ENCODE results near the gene PCLO. TPM values are rescaled to one million over a fixed set of nuclear protein-coding genes. Genes with fewer than 3 reads are reported as not detected.

The PCLO gene
- total RNA-seq, 4 donors from 2014 or later: 4.9 to 7.4 (median 6.1) TPM

GRCh38 chr7:82726038-82726800 lies 436.5 kb downstream of the PCLO start:
- no peak for DNase-seq (ENCODE audit: low spot score in 2 of 2)

DNA sequence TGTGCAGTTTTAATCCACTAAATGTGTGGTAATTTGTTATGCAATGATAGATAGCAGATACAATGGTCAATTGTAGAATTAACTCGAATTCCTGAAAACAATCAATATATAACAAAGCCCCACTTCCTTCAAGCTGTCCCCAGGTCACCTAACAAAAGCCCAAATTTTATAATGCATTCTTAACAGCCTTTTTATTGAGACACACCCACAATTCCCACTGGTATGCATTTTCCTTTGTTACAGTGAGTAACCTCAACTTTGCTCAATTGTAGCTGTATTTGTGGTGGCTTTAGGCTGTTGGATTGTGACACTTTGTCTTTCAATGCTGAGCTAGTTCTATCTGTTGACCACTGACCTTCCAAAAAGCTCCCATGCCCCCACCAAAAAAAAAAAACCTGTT lies 439.3 kb downstream of the PCLO start:
- H3K27ac ChIP-seq: no peak overlapping the region
- no peaks in the 10 kb centered on the region for H3K36me3 ChIP-seq
- no peak overlapping the region for H3K4me3 ChIP-seq
- H3K4me1 ChIP-seq: no peaks in the 10 kb centered on the region
- H3K27me3 ChIP-seq: no peaks in the 10 kb centered on the region
- 69% methylated on average over 1 of the region's 1 CpG for WGBS
- TF ChIP-seq CTCF (IDR thresholded peaks at IDR 0.05) (no peak), POLR2A (IDR thresholded peaks at IDR 0.05) (no peak), EP300 (IDR thresholded peaks at IDR 0.05) (no peak), POLR2AphosphoS5 (IDR thresholded peaks at IDR 0.05) (no peak)
- no peak for DNase-seq (ENCODE audit: low spot score in 2 of 2)
- no peaks in the 10 kb centered on the region for H3K9me3 ChIP-seq

More at GRCh38 chr7:82726038-82726800, 436.5 kb downstream of the PCLO start:
- no peaks in the 10 kb centered on the region for H3K27me3 ChIP-seq
- TF ChIP-seq EP300 (IDR thresholded peaks at IDR 0.05) (no peak), POLR2AphosphoS5 (IDR thresholded peaks at IDR 0.05) (no peak), POLR2A (IDR thresholded peaks at IDR 0.05) (no peak), CTCF (IDR thresholded peaks at IDR 0.05) (no peak)
- H3K27ac ChIP-seq: no peak overlapping the region
- H3K4me3 ChIP-seq: no peak overlapping the region
- H3K36me3 ChIP-seq: no peaks in the 10 kb centered on the region
- WGBS: 82% methylated on average over 7 of the region's 7 CpGs
- H3K9me3 ChIP-seq: no peaks in the 10 kb centered on the region
- no peaks in the 10 kb centered on the region for H3K4me1 ChIP-seq

- H3K36me3 ChIP-seq: no peaks in the 10 kb centered on the region
- no peak for DNase-seq (ENCODE audit: low spot score in 2 of 2)
- 52% methylated on average over 3 of the region's 3 CpGs for WGBS
- H3K27ac ChIP-seq: no peak overlapping the region
- no peaks in the 10 kb centered on the region for H3K27me3 ChIP-seq
- no peaks in the 10 kb centered on the region for H3K9me3 ChIP-seq
- H3K4me1 ChIP-seq: no peaks in the 10 kb centered on the region
- no peak overlapping the region for H3K4me3 ChIP-seq
- TF ChIP-seq POLR2A (IDR thresholded peaks at IDR 0.05): no peak
- TF ChIP-seq CTCF (IDR thresholded peaks at IDR 0.05): no peak
- TF ChIP-seq POLR2AphosphoS5 (IDR thresholded peaks at IDR 0.05): no peak
- TF ChIP-seq EP300 (IDR thresholded peaks at IDR 0.05): no peak
These were observed 439.7 kb downstream of the PCLO start for GRCh38 chr7:82722946-82723345.

DNA sequence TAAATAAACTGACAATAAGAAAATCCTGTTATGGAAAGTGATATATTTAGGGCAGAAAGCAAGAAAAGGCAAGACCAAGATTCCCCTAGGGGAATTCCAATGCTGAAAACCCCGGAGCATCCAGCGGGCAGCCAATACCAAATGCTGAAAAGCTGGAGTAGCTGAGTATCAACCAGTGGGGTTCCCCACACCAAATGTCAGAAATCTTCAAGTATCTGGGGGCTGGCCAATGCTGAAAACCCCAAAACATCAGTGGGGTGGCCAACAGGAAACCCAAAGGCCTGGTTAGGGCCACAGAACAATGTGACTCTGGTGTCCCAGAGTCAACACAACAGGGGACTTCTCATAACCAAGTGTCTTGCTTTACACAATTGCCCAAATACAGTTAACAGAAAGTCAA lies 447.3 kb downstream of the PCLO start:
- no peak for TF ChIP-seq POLR2AphosphoS5 (IDR thresholded peaks at IDR 0.05)
- no peak for TF ChIP-seq CTCF (IDR thresholded peaks at IDR 0.05)
- no peak for TF ChIP-seq EP300 (IDR thresholded peaks at IDR 0.05)
- TF ChIP-seq POLR2A (IDR thresholded peaks at IDR 0.05): no peak
- H3K27me3 ChIP-seq: no peaks in the 10 kb centered on the region
- H3K4me3 ChIP-seq: no peak overlapping the region
- no peaks in the 10 kb centered on the region for H3K36me3 ChIP-seq
- no peak overlapping the region for H3K27ac ChIP-seq
- H3K4me1 ChIP-seq: peaks cover 3% of the 10 kb centered on the region
- no peaks in the 10 kb centered on the region for H3K9me3 ChIP-seq
- no peak for DNase-seq (ENCODE audit: low spot score in 2 of 2)
- 30% methylated on average over 2 of the region's 2 CpGs for WGBS

DNA sequence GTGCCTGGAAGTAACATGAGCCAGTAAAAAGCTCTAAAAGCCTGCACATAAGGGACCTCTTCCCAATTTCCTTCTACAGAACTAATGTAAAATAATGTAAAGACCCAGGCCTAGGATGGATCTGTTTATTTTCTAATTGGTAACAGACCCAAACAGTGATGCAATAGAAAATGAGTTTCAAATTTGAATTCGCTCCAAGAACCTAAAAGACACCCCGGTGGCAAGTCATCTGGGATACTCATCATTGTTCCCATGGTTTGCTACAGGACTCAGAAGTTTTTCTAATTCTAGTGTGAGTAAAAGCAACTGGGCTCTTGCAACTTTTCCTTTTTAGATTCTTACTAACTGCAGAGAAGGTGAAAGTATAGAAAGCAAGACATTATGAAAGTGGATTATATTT lies 447.8 kb downstream of the PCLO start:
- Histone ChIP-seq H3K9me3 (no peaks in the 10 kb centered on the region), H3K27ac (no peak overlapping the region), H3K4me3 (no peak overlapping the region), H3K4me1 (peaks cover 3% of the 10 kb centered on the region), H3K27me3 (no peaks in the 10 kb centered on the region), H3K36me3 (no peaks in the 10 kb centered on the region)
- no peak for DNase-seq (ENCODE audit: low spot score in 2 of 2)
- 29% methylated on average over 2 of the region's 2 CpGs for WGBS
- TF ChIP-seq POLR2A (IDR thresholded peaks at IDR 0.05) (no peak), POLR2AphosphoS5 (IDR thresholded peaks at IDR 0.05) (no peak), EP300 (IDR thresholded peaks at IDR 0.05) (no peak), CTCF (IDR thresholded peaks at IDR 0.05) (no peak)
